Liver (tissue), 3 donors: ENCODE data around the gene COPS9.

Source experiments
- ATF3 ChIP-seq: IDR thresholded peaks from 2 replicates; pipeline ENCODE4 v1.6.1; 2016; ENCODE audit warnings: antibody characterized with exemption
- CTCF ChIP-seq: fragments of 150-350 bp; IDR thresholded peaks from 2 replicates; pipeline ENCODE4 v1.5.1; 2017; ENCODE audit warnings: improper control_type of control experiment, low read depth, low read length; ENCODE audit not compliant: missing input control
- GABPA ChIP-seq, 2 donors: IDR thresholded peaks in 1 of 2; conservative IDR thresholded peaks in 1 of 2; 2 replicates each; pipeline ENCODE4 v1.6.1; 2016; ENCODE audit warnings: antibody characterized with exemption in 2 of 2, mild to moderate bottlenecking in 1 of 2, moderate library complexity in 1 of 2
- HNF4G ChIP-seq: IDR thresholded peaks from 2 replicates; pipeline ENCODE4 v1.6.1; 2016; ENCODE audit warnings: antibody characterized with exemption
- JUND ChIP-seq, 2 donors: IDR thresholded peaks; 2 replicates each; pipeline ENCODE4 v1.6.1; 2016; ENCODE audit warnings: antibody characterized with exemption in 2 of 2
- MAX ChIP-seq: IDR thresholded peaks from 2 replicates; pipeline ENCODE4 v1.6.1; 2016; ENCODE audit warnings: antibody characterized with exemption
- RAD21 ChIP-seq, 2 donors: IDR thresholded peaks; 2 replicates each; pipeline ENCODE4 v1.6.1; 2016; ENCODE audit warnings: antibody characterized with exemption in 2 of 2, mild to moderate bottlenecking in 2 of 2
- REST ChIP-seq: IDR thresholded peaks from 2 replicates; pipeline ENCODE4 v1.6.1; 2016; ENCODE audit warnings: antibody characterized with exemption, mild to moderate bottlenecking
- RXRA ChIP-seq, 2 donors: IDR thresholded peaks; 2 replicates each; pipeline ENCODE4 v1.6.1; 2017 to 2018; ENCODE audit warnings: antibody characterized with exemption in 2 of 2, mild to moderate bottlenecking in 1 of 2
- TAF1 ChIP-seq: conservative IDR thresholded peaks from 2 replicates; pipeline ENCODE4 v1.6.1; 2016; ENCODE audit warnings: antibody characterized with exemption, mild to moderate bottlenecking
- YY1 ChIP-seq: IDR thresholded peaks from 2 replicates; pipeline ENCODE4 v1.6.1; 2016; ENCODE audit warnings: antibody characterized with exemption, mild to moderate bottlenecking
- ZBTB33 ChIP-seq: IDR thresholded peaks from 2 replicates; pipeline ENCODE4 v1.6.1; 2016; ENCODE audit warnings: antibody characterized with exemption
- donor health status: healthy.
- donor health status: healthy.

GRCh38 chr2:240168546-240169361 lies 32.6 kb upstream of the COPS9 start:
- no peak for TF ChIP-seq CTCF
- TF ChIP-seq ATF3: no peak
- no peak for TF ChIP-seq JUND (IDR thresholded peaks at IDR 0.05)
- no peak for TF ChIP-seq TAF1
- TF ChIP-seq HNF4G: no peak
- no peak for TF ChIP-seq GABPA (IDR thresholded peaks at IDR 0.05 in 1 of 2, conservative IDR thresholded peaks at IDR 0.05 in 1 of 2)
- no peak for TF ChIP-seq REST
- TF ChIP-seq YY1: no peak
- TF ChIP-seq ZBTB33: no peak
- TF ChIP-seq MAX: no peak
- no peak for TF ChIP-seq RAD21 (IDR thresholded peaks at IDR 0.05)
- TF ChIP-seq RXRA (IDR thresholded peaks at IDR 0.05): no peak
